Left ventricle myocardium inferior (tissue), 1 donor: ENCODE measurements around the gene PCNX2. TPM values are rescaled to one million over a fixed set of nuclear protein-coding genes. Genes with fewer than 3 reads are reported as not detected.

ENCODE experiments used
- DNase-seq: peaks from one replicate; pipeline ENCODE4 v3.0.0-alpha.2; 2020
- H3K27ac ChIP-seq: fragments of 200-600 bp; replicated peaks from 2 replicates; pipeline ENCODE4 v1.8.0; 2021
- H3K27me3 ChIP-seq: fragments of 200-600 bp; 2 replicates; pipeline ENCODE4 v1.8.0; 2021; ENCODE audit warnings: low read depth
- H3K36me3 ChIP-seq: fragments of 200-600 bp; 2 replicates; pipeline ENCODE4 v1.8.0; 2021
- H3K4me1 ChIP-seq: fragments of 200-600 bp; 2 replicates; pipeline ENCODE4 v1.8.0; 2021
- H3K4me3 ChIP-seq: fragments of 200-600 bp; 2 replicates; pipeline ENCODE4 v1.8.0; 2021; ENCODE audit warnings: mild to moderate bottlenecking, moderate library complexity
- H3K9me3 ChIP-seq: fragments of 200-600 bp; replicated peaks from 2 replicates; pipeline ENCODE4 v1.8.0; 2021
- intact Hi-C: fragments of 100-400 bp; cut with micrococcal nuclease; formaldehyde crosslinking; loops from one replicate; pipeline ENCODE4 v1.11.0; 2022
- total RNA-seq: library from RNA; stranded (reverse); fragmentation: NEBNext Ultra II Directional; extraction: Animal tissue kit (Norgen Biotek cat#: 25700); gene quantifications from one replicate; pipeline ENCODE4 v1.2.1, GENCODE V29; 2021
- TF ChIP-seq, protein P1 (sequence below): fragments of 200-600 bp; IDR thresholded peaks from 2 replicates; pipeline ENCODE4 v1.8.0; 2021; ENCODE audit warnings: antibody characterized with exemption, mild to moderate bottlenecking, borderline replicate concordance
- donor health status: DM: no; HTN: yes; CAD: no; lungs with severe emphysema.

The PCNX2 gene
- total RNA-seq, 1 donor from 2014 or later: 0.82 TPM

DNA sequence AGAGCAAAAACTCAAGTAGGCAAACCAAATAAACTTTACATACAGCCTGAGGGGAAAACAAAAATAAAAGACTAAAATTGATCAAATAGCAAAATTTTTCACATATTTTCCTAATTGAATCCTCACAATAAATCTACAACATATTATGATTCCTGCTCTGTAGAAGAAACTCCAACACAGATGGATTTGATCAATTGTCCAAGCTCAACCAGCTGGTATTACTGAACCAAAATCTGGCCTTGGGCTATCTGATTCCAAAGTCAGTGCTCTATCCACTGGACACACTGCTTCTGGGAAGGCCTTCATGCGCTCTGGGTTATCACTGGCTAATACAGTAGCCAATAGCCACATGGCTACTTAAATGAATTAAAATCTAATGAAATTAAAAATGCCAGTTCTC is 39.3 kb downstream of the PCNX2 start:
- H3K4me1 ChIP-seq: peaks cover 4% of the 10 kb centered on the region
- DNase-seq: no peak
- no peaks in the 10 kb centered on the region for H3K27me3 ChIP-seq
- no peaks in the 10 kb centered on the region for H3K36me3 ChIP-seq
- no peaks in the 10 kb centered on the region for H3K9me3 ChIP-seq
- H3K4me3 ChIP-seq: no peak overlapping the region
- intact Hi-C loops: no loop called here
- TF ChIP-seq, protein P1, sequence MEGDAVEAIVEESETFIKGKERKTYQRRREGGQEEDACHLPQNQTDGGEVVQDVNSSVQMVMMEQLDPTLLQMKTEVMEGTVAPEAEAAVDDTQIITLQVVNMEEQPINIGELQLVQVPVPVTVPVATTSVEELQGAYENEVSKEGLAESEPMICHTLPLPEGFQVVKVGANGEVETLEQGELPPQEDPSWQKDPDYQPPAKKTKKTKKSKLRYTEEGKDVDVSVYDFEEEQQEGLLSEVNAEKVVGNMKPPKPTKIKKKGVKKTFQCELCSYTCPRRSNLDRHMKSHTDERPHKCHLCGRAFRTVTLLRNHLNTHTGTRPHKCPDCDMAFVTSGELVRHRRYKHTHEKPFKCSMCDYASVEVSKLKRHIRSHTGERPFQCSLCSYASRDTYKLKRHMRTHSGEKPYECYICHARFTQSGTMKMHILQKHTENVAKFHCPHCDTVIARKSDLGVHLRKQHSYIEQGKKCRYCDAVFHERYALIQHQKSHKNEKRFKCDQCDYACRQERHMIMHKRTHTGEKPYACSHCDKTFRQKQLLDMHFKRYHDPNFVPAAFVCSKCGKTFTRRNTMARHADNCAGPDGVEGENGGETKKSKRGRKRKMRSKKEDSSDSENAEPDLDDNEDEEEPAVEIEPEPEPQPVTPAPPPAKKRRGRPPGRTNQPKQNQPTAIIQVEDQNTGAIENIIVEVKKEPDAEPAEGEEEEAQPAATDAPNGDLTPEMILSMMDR: no peak
- no peak overlapping the region for H3K27ac ChIP-seq

GRCh38 chr1:233255145-233255544 is 40.4 kb downstream of the PCNX2 start:
- no peaks in the 10 kb centered on the region for H3K36me3 ChIP-seq
- no peaks in the 10 kb centered on the region for H3K27me3 ChIP-seq
- peaks cover 4% of the 10 kb centered on the region for H3K4me1 ChIP-seq
- no peak overlapping the region for H3K27ac ChIP-seq
- no peak for DNase-seq
- H3K9me3 ChIP-seq: no peaks in the 10 kb centered on the region
- intact Hi-C loops: no loop called here
- TF ChIP-seq, protein P1: no peak
- H3K4me3 ChIP-seq: no peak overlapping the region

- no peak for DNase-seq
- H3K9me3 ChIP-seq: no peaks in the 10 kb centered on the region
- H3K4me3 ChIP-seq: no peak overlapping the region
- intact Hi-C loops: no loop called here
- no peak overlapping the region for H3K27ac ChIP-seq
- TF ChIP-seq, protein P1: no peak
- H3K4me1 ChIP-seq: peaks cover 4% of the 10 kb centered on the region
- H3K27me3 ChIP-seq: no peaks in the 10 kb centered on the region
- no peaks in the 10 kb centered on the region for H3K36me3 ChIP-seq
These were observed 41.6 kb downstream of the PCNX2 start for GRCh38 chr1:233253832-233254331.

- H3K9me3 ChIP-seq: no peaks in the 10 kb centered on the region
- no peaks in the 10 kb centered on the region for H3K36me3 ChIP-seq
- H3K27me3 ChIP-seq: no peaks in the 10 kb centered on the region
- DNase-seq: no peak
- H3K4me1 ChIP-seq: peaks cover 4% of the 10 kb centered on the region
- no peak overlapping the region for H3K4me3 ChIP-seq
- H3K27ac ChIP-seq: no peak overlapping the region
- TF ChIP-seq, protein P1: no peak
- intact Hi-C loops: no loop called here
These were observed 42.2 kb downstream of the PCNX2 start for GRCh38 chr1:233253231-233253831.

DNA sequence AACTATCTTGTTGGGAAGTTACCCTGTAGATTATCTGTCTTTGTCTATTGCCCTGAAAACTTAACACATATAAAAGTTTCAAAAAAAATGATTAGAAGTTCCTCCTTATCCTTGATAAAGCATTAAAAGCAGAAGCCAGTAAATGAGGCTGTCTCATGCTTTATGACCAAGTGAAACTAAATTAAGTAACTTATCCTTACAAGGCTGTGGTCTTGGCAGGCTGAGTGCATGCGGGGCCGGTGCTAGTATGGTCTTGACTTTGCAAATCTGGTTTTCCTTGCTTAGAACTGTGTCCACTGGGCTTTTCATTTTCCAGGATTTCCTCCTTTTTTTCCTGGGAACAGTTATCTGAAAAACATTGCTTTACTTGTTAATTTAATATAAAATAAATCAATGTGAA is 43.1 kb downstream of the PCNX2 start:
- H3K27me3 ChIP-seq: no peaks in the 10 kb centered on the region
- H3K9me3 ChIP-seq: no peaks in the 10 kb centered on the region
- intact Hi-C loops: no loop called here
- no peaks in the 10 kb centered on the region for H3K36me3 ChIP-seq
- TF ChIP-seq, protein P1: no peak
- H3K4me1 ChIP-seq: peaks cover 4% of the 10 kb centered on the region
- DNase-seq: no peak
- H3K4me3 ChIP-seq: no peak overlapping the region
- H3K27ac ChIP-seq: no peak overlapping the region
